ENCODE data around the gene KIRREL3.

DNA sequence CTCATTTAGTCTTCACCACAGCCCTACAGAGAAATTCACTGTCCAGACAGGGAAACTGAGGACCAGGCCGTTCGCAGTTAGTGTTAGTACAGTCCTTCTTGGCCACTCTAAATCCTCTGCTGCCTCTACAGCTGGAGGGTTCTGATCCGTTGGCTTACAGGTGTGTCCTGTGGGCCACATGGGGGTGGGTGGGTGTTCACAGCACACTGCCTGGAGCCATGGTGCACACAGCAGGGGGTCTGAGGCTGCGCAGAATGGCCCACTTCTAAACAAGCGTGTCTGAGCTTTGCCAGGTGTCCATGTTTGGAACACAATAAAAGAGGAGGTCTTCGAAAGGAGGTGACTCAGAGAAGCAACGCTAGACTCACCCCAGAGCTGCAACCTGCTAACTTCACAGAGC is 396.1 kb downstream of the KIRREL3 start:
- no peak for TF ChIP-seq SUZ12 (IDR thresholded peaks at IDR 0.05; ENCODE audit: extremely low read depth, insufficient read depth, insufficient read length)
- TF ChIP-seq YY1 (IDR thresholded peaks at IDR 0.05; ENCODE audit: insufficient read depth, insufficient read length): no peak

Measured in NT2/D1 (cell line).